Thyroid gland (tissue), 4 donors: ENCODE results near the gene ZNF385C.

Experiments
- POLR2A ChIP-seq, 2 donors: fragments of 450-650 bp; IDR thresholded peaks; one replicate each; pipeline ENCODE4 v1.6.1; 2017; ENCODE audit warnings: antibody characterized with exemption in 2 of 2, mild to moderate bottlenecking in 2 of 2, moderate library complexity in 1 of 2
- TF ChIP-seq, protein P1 (sequence below), 6 experiments: fragments of 200-600 bp in 3 of 6; fragments of 450-650 bp in 3 of 6; sonication (generic) in 3 of 6; IDR thresholded peaks; one replicate each; pipeline ENCODE4 v1.5.1; 2016 to 2019; ENCODE audit warnings: antibody characterized with exemption in 6 of 6, mild to moderate bottlenecking in 2 of 6, inconsistent platforms in 1 of 6, moderate library complexity in 1 of 6

GRCh38 chr17:42041619-42042018 lies 56.7 kb downstream of the ZNF385C start:
- TF ChIP-seq, protein P1, sequence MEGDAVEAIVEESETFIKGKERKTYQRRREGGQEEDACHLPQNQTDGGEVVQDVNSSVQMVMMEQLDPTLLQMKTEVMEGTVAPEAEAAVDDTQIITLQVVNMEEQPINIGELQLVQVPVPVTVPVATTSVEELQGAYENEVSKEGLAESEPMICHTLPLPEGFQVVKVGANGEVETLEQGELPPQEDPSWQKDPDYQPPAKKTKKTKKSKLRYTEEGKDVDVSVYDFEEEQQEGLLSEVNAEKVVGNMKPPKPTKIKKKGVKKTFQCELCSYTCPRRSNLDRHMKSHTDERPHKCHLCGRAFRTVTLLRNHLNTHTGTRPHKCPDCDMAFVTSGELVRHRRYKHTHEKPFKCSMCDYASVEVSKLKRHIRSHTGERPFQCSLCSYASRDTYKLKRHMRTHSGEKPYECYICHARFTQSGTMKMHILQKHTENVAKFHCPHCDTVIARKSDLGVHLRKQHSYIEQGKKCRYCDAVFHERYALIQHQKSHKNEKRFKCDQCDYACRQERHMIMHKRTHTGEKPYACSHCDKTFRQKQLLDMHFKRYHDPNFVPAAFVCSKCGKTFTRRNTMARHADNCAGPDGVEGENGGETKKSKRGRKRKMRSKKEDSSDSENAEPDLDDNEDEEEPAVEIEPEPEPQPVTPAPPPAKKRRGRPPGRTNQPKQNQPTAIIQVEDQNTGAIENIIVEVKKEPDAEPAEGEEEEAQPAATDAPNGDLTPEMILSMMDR (IDR thresholded peaks at IDR 0.05): no peak
- no peak for TF ChIP-seq POLR2A (IDR thresholded peaks at IDR 0.05)
